HG03280 (cell line): ENCODE results near the gene SYNCRIP.
"Not testable (repeated sequence)": the region's sequence is repeated elsewhere in the genome, so short reads cannot be mapped to it uniquely, and the experiment has no call there.

ENCODE experiments used
- ATAC-seq: cut with Tn5 transposase; IDR thresholded peaks from one replicate; pipeline ENCODE4 v1.9.1; 2021; ENCODE audit warnings: mild to moderate bottlenecking, moderate library complexity; ENCODE audit not compliant: unreplicated experiment

Gene SYNCRIP

GRCh38 chr6:85642774-85643536 is at the start of gene SYNCRIP:
TSS of gene SYNCRIP (minus strand) at chr6:85642886. CDS start at chr6:85641439, 1,447 bp downstream.
- ATAC-seq, result peak; percentile 76

GRCh38 chr6:85691478-85691877 is 48.8 kb upstream of the SYNCRIP start:
- no peak for ATAC-seq

- no peak for ATAC-seq
These were observed 47.4 kb upstream of the SYNCRIP start for GRCh38 chr6:85690071-85690470.

- peak; percentile 91 for ATAC-seq
These were observed 43.0 kb upstream of the SYNCRIP start for GRCh38 chr6:85685713-85686112.

GRCh38 chr6:85684809-85685171 is 42.1 kb upstream of the SYNCRIP start:
- no peak for ATAC-seq

- ATAC-seq, result no peak
These were observed 41.6 kb upstream of the SYNCRIP start for GRCh38 chr6:85684133-85684808.

- not testable (repeated sequence) for ATAC-seq
These were observed 39.2 kb upstream of the SYNCRIP start for GRCh38 chr6:85681899-85682298.

- ATAC-seq, result no peak
These were observed 37.7 kb upstream of the SYNCRIP start for GRCh38 chr6:85680388-85680787.

GRCh38 chr6:85679445-85680123 is 36.9 kb upstream of the SYNCRIP start:
- ATAC-seq, result no peak

- ATAC-seq, result peak; percentile 86
These were observed 36.1 kb upstream of the SYNCRIP start for GRCh38 chr6:85678602-85679444.

- ATAC-seq, result no peak
These were observed 35.4 kb upstream of the SYNCRIP start for GRCh38 chr6:85678026-85678601.

- no peak for ATAC-seq
These were observed 34.7 kb upstream of the SYNCRIP start for GRCh38 chr6:85677234-85677956.

- ATAC-seq, result no peak
These were observed 33.5 kb upstream of the SYNCRIP start for GRCh38 chr6:85676086-85676729.

- no peak for ATAC-seq
These were observed 32.5 kb upstream of the SYNCRIP start for GRCh38 chr6:85675030-85675819.

GRCh38 chr6:85674604-85675003 is 31.9 kb upstream of the SYNCRIP start:
- no peak for ATAC-seq

GRCh38 chr6:85673198-85674139 is 30.8 kb upstream of the SYNCRIP start:
- no peak for ATAC-seq

- ATAC-seq, result no peak
These were observed 29.9 kb upstream of the SYNCRIP start for GRCh38 chr6:85672623-85673022.

- ATAC-seq, result no peak
These were observed 29.4 kb upstream of the SYNCRIP start for GRCh38 chr6:85672050-85672449.
